Upper lobe of left lung (tissue), 6 donors: ENCODE measurements around the gene F12. TPM values are rescaled to one million over a fixed set of nuclear protein-coding genes. Genes with fewer than 3 reads are reported as not detected.

Experiments
- ATAC-seq, 2 donors: fragments of 200-7000 bp; cut with Tn5 transposase; one replicate each; pipeline ENCODE4 v1.9.1; 2022; ENCODE audit warnings: mild to moderate bottlenecking in 2 of 2, moderate library complexity in 2 of 2; ENCODE audit not compliant: low FRiP score in 2 of 2
- DNase-seq, 2 donors: peaks; one replicate each; pipeline ENCODE4 v3.0.0-alpha.2; 2019 to 2020
- H3K27ac ChIP-seq, 4 donors: fragments of 200-600 bp; sonication (generic); one replicate each; pipeline ENCODE4 v1.5.1; 2016 to 2019
- H3K27me3 ChIP-seq, 4 donors: fragments of 200-600 bp; sonication (generic); one replicate each; pipeline ENCODE4 v1.5.1; 2017 to 2019
- H3K36me3 ChIP-seq, 4 donors: fragments of 200-600 bp; sonication (generic); one replicate each; pipeline ENCODE4 v1.5.1; 2016 to 2019
- H3K4me1 ChIP-seq, 4 donors: fragments of 200-600 bp; sonication (generic); one replicate each; pipeline ENCODE4 v1.5.1; 2018 to 2019
- H3K4me3 ChIP-seq, 4 donors: fragments of 200-600 bp; sonication (generic); one replicate each; pipeline ENCODE4 v1.5.1; 2017 to 2019; ENCODE audit warnings: mild to moderate bottlenecking in 2 of 4, moderate library complexity in 1 of 4
- H3K9me3 ChIP-seq, 4 donors: fragments of 200-600 bp; sonication (generic); one replicate each; pipeline ENCODE4 v1.5.1; 2018 to 2019
- CTCF ChIP-seq, 6 experiments: fragments of 450-650 bp in 4 of 6; fragments of 200-600 bp in 2 of 6; sonication (generic) in 2 of 6; IDR thresholded peaks; one replicate each; pipeline ENCODE4 v1.5.1; 2016 to 2019; ENCODE audit warnings: antibody characterized with exemption in 6 of 6
- EP300 ChIP-seq, 4 donors: sonication (generic); formaldehyde crosslinking; IDR thresholded peaks; one replicate each; pipeline ENCODE4 v1.5.1; 2017; ENCODE audit warnings: antibody characterized with exemption in 4 of 4, control low read depth in 2 of 4
- POLR2A ChIP-seq, 4 donors: fragments of 450-650 bp; IDR thresholded peaks; one replicate each; pipeline ENCODE4 v1.5.1; 2016 to 2017; ENCODE audit warnings: antibody characterized with exemption in 4 of 4, mild to moderate bottlenecking in 2 of 4
- POLR2AphosphoS5 ChIP-seq, 2 donors: sonication (generic); formaldehyde crosslinking; IDR thresholded peaks; one replicate each; pipeline ENCODE4 v1.5.1; 2017; ENCODE audit warnings: antibody characterized with exemption in 2 of 2
- WGBS, 2 donors: methylation state at CpG; one replicate each; pipeline ENCODE4 v1.1.5; 2017 to 2018; 5-methylcytosine and 5-hydroxymethylcytosine counted together
- total RNA-seq, 6 donors: library from RNA; depleted of rRNA in 4 of 6; stranded (reverse); fragments of >200 nt in 4 of 6; gene quantifications; one replicate each; pipeline versions ENCODE4 v1.1.0 to v1.2.1, GENCODE V29; 2016 to 2021
- donor health status: DM: no; HTN: no; CAD: no; lungs with moderate emphysema.
- donor health status: DM: no; HTN: yes; CAD: no; lungs with severe emphysema.

F12 gene
- total RNA-seq, 6 donors from 2014 or later, result 0.91 to 7.8 (median 2.1) TPM; not detected in 1

- TF ChIP-seq POLR2A (IDR thresholded peaks at IDR 0.05) (no peak), POLR2AphosphoS5 (IDR thresholded peaks at IDR 0.05) (no peak), CTCF (IDR thresholded peaks at IDR 0.05) (no peak), EP300 (IDR thresholded peaks at IDR 0.05) (no peak)
- ATAC-seq, result no peak
- WGBS, 2 donors, result 5 to 8% methylated on average over 6 to 8 of the region's 8 CpGs
- Histone ChIP-seq H3K27me3 (peaks cover 0 to 15% (median 5%) of the 10 kb centered on the region in 4 donors), H3K4me1 (peaks cover 22 to 31% (median 24%) of the 10 kb centered on the region in 4 donors), H3K27ac (peak overlapping the region in 2 of 4 donors; percentile 62 to 64), H3K4me3 (peak overlapping the region in 2 of 4 donors; percentile 65 to 69), H3K9me3 (no peaks in the 10 kb centered on the region), H3K36me3 (peaks cover 5 to 19% (median 14%) of the 10 kb centered on the region in 4 donors)
- DNase-seq, result peak in 1 of 2 donors; percentile 20
These were observed 36.5 kb upstream of the F12 start for GRCh38 chr5:177445917-177446199.

GRCh38 chr5:177445052-177445916 lies 35.9 kb upstream of the F12 start:
- peaks cover 6 to 25% (median 16%) of the 10 kb centered on the region in 4 donors for H3K36me3 ChIP-seq
- TF ChIP-seq POLR2A (IDR thresholded peaks at IDR 0.05) (no peak), EP300 (IDR thresholded peaks at IDR 0.05) (no peak)
- ATAC-seq, result no peak
- peaks cover 0 to 15% (median 5%) of the 10 kb centered on the region in 4 donors for H3K27me3 ChIP-seq
- H3K4me1 ChIP-seq, result peaks cover 22 to 31% (median 24%) of the 10 kb centered on the region in 4 donors
- DNase-seq, result peak in 1 of 2 donors; percentile 20
- 48 to 56% methylated on average over 10 of the region's 10 CpGs for WGBS, 2 donors
- H3K9me3 ChIP-seq, result no peaks in the 10 kb centered on the region
- no peak overlapping the region for H3K4me3 ChIP-seq
- H3K27ac ChIP-seq, result no peak overlapping the region

GRCh38 chr5:177444106-177445051 lies 35.0 kb upstream of the F12 start:
- H3K27me3 ChIP-seq, result peaks cover 0 to 7% (median 3%) of the 10 kb centered on the region in 4 donors
- no peak for ATAC-seq
- TF ChIP-seq POLR2A (IDR thresholded peaks at IDR 0.05), result no peak
- no peak for TF ChIP-seq CTCF (IDR thresholded peaks at IDR 0.05)
- no peak for TF ChIP-seq POLR2AphosphoS5 (IDR thresholded peaks at IDR 0.05)
- TF ChIP-seq EP300 (IDR thresholded peaks at IDR 0.05), result no peak
- H3K4me3 ChIP-seq, result no peak overlapping the region
- peaks cover 6 to 30% (median 19%) of the 10 kb centered on the region in 4 donors for H3K36me3 ChIP-seq
- H3K27ac ChIP-seq, result no peak overlapping the region
- H3K4me1 ChIP-seq, result peaks cover 22 to 31% (median 24%) of the 10 kb centered on the region in 4 donors
- no peaks in the 10 kb centered on the region for H3K9me3 ChIP-seq
- DNase-seq, result peak in 1 of 2 donors; percentile 19
- 44 to 72% methylated on average over 5 to 7 of the region's 7 CpGs for WGBS, 2 donors

DNA sequence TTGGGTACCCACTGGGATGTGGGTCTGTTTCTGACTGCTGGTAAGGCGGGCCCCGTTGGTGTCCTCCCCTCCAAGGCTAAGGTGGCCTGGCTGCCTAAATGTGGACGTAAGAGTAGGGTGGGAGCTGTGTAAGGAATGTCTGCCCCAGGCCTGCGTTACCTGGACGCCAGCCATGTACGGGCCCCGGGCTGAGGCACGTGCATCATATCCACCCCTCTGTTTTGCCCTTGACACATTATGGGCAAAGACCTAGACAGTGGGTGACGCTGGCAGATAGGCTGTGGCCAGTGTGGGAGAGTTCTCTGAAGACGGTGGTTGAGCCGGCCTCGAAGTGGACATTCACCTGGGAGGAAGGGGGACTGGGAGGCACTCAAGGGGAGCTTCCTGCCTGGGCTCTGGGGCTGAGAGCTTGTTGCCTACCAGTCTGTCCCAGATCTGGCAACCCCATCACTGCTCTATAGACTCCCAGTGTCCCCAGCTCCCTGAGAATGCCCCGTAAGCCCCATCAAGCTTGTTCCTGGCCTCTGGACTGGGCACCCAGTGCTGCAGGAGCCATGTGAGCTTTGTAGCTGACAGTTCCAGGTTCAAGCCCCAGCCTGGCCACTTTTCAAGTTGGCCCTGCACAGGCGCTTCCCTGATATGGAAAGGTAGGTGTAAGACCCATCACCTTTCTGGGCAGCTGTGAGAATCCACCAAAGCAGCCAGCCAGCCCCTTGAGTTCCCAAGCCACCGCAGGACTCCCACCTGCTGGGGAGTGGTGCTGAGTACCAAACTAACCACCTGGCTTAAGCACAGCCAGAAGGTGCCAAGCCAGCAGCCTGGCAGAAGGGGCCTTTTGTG lies 34.0 kb upstream of the F12 start:
- DNase-seq (peak in 1 of 2 donors; percentile 18), ATAC-seq (no peak)
- peaks cover 22 to 31% (median 23%) of the 10 kb centered on the region in 4 donors for H3K4me1 ChIP-seq
- no peak overlapping the region for H3K4me3 ChIP-seq
- no peaks in the 10 kb centered on the region for H3K9me3 ChIP-seq
- 77 to 89% methylated on average over 11 to 15 of the region's 15 CpGs for WGBS, 2 donors
- H3K27ac ChIP-seq, result no peak overlapping the region
- TF ChIP-seq POLR2A (IDR thresholded peaks at IDR 0.05), result no peak
- no peak for TF ChIP-seq POLR2AphosphoS5 (IDR thresholded peaks at IDR 0.05)
- no peak for TF ChIP-seq CTCF (IDR thresholded peaks at IDR 0.05)
- no peak for TF ChIP-seq EP300 (IDR thresholded peaks at IDR 0.05)
- peaks cover 0 to 7% (median 2%) of the 10 kb centered on the region in 4 donors for H3K27me3 ChIP-seq
- H3K36me3 ChIP-seq, result peaks cover 6 to 40% (median 24%) of the 10 kb centered on the region in 4 donors
